VCaP (cell line): ENCODE data around the gene KIF4B.

Experiments
- H3K27ac ChIP-seq: fragments of 450-650 bp; 2 replicates; pipeline ENCODE4 v1.5.1; 2017
- TF ChIP-seq, protein P1 (sequence below): fragments of 450-650 bp; conservative IDR thresholded peaks from 2 replicates; pipeline ENCODE4 v1.5.1; 2017; ENCODE audit warnings: mild to moderate bottlenecking, moderate library complexity

Gene KIF4B

DNA sequence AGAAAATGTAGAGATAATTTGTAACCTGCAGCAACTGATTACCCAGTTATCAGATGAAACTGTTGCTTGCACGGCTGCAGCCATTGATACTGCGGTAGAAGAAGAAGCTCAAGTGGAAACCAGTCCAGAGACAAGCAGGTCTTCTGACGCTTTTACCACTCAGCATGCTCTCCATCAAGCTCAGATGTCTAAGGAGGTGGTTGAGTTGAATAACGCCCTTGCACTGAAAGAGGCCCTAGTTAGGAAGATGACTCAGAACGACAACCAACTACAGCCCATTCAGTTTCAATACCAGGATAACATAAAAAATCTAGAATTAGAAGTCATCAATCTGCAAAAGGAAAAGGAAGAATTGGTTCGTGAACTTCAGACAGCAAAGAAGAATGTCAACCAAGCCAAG, 1.7 kb downstream of the KIF4B start:
- TF ChIP-seq, protein P1, sequence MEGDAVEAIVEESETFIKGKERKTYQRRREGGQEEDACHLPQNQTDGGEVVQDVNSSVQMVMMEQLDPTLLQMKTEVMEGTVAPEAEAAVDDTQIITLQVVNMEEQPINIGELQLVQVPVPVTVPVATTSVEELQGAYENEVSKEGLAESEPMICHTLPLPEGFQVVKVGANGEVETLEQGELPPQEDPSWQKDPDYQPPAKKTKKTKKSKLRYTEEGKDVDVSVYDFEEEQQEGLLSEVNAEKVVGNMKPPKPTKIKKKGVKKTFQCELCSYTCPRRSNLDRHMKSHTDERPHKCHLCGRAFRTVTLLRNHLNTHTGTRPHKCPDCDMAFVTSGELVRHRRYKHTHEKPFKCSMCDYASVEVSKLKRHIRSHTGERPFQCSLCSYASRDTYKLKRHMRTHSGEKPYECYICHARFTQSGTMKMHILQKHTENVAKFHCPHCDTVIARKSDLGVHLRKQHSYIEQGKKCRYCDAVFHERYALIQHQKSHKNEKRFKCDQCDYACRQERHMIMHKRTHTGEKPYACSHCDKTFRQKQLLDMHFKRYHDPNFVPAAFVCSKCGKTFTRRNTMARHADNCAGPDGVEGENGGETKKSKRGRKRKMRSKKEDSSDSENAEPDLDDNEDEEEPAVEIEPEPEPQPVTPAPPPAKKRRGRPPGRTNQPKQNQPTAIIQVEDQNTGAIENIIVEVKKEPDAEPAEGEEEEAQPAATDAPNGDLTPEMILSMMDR, result no peak
- no peak overlapping the region for H3K27ac ChIP-seq

DNA sequence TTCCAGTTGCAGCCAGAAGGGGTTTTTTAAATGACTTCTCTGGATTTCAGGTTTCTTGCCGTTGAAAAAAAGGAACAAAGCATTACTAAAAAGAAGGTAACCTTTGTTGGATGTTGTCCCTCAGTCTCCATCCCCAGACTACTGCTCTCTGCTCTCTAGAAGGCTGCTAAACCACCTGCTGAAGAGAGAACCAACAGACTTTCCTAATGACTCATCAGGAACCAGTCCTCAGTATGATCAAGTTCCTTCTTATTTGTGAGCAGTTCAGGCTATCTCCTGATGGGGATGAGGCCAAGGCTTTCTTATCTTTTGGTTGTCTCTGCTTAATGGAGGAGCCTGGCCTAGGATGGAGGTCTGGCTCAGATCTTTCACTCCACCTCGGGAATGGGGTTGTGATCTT, 4.1 kb downstream of the KIF4B start:
- TF ChIP-seq, protein P1, result no peak
- H3K27ac ChIP-seq, result no peak overlapping the region

DNA sequence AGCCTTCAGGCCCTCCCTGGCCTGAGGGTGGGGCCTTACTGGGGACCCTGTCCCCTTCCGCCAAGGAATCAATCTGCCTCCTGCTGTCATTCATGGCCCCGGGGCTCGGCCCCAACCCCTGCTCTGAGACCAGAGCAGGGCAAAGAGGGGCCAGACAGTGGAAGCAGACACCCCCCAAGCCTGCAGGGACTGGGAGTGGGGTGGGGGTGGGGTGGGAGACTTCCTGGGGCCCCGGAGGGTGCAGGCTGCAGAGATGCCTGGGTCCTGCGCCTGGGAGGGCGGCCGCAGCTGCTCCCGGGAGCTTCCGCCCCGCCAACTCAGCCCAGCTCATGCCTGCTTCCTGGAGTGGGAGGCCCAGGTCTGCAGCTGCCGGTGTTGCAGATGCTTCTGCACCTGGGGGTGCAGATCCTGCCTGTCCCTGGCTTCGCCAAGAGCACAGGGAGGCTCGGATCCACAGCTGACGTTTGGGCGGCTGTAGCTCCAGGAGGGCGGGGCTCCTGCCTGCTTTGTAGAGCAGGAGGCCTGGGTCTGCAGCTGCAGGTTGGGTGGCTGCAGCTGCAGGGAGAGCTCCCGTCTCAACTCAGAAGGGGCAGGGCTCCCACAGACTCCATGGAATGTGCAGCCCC, 6.2 kb downstream of the KIF4B start:
- TF ChIP-seq, protein P1, result no peak
- no peak overlapping the region for H3K27ac ChIP-seq

DNA sequence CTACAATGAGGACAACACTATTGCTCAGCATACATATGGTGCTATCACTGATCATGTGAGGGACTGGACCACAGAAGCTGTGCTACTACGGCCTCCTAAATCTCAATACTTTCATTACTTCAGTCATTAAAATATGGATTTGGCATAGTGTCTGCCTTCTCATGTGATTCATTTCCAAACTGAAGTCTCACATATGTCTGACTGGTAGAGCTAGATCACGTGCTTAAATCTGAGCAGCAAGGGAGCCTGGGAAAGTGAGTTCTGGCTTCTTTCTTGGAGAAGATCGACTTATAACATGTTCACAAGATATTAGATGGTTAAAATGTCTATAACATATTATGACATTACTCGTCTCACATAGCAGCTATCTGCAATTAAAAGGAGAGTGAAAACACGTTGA, 8.3 kb downstream of the KIF4B start:
- H3K27ac ChIP-seq, result no peak overlapping the region
- TF ChIP-seq, protein P1, result no peak

DNA sequence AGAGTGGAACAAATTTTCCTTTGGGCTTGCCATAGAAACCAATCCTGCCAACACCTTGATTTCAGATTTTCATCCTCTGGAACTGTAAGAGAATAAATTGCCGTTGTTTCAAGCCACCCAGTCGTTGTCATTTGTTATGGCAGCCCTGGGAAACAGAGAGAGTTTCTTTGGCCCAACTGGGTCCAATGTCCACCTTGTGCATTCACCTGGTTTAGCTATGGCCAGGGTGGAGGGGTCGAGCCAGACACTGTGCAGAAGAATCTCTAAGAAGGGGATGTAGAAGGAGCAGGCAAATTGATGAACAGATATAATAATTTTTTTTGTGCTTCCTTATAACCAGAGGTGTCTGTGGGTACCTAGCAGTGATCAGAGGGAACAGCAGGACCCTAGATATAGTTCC, 9.8 kb downstream of the KIF4B start:
- TF ChIP-seq, protein P1, result no peak
- no peak overlapping the region for H3K27ac ChIP-seq

DNA sequence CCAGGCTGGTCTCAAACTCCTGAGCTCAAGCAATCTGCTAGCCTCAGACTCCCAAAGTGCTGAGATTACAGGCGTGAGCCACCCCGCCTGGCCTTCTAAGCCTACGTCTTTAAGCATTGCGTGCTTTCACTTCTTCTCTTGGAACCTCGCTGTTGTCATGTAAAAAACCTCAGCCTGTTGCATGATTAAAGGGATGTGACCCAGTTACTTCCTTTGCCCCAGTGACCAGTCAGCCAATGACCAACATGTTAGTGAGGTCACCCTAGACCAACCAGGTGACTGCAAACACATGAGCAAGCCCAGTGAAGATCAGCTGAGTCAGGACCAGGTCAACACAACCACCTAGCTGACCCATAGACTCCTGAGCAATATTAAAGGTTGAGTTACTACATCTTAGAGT, 10.5 kb downstream of the KIF4B start:
- TF ChIP-seq, protein P1, result no peak
- no peak overlapping the region for H3K27ac ChIP-seq

DNA sequence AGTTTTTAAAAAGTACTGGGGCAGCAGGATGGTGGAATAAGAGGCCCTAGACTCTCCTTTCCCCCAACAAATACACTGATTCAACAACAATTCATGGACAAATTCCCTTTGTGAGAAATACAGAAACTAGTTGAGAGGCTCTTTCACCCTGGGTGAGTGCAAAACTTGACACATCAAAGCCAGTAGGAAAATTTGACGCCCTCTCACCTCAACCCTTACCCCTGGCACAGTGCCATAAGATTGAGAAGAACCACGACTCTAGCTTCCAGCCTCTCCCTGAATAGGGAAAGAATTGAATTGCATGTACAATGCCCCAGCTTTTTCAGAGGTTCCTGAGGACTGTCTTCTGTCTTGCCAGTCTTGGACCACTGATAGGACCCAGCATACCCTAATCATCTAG, 12.3 kb downstream of the KIF4B start:
- H3K27ac ChIP-seq, result no peak overlapping the region
- TF ChIP-seq, protein P1, result no peak
